PC-9 (cell line): ENCODE data around the gene IL11RA. TPM values are rescaled to one million over a fixed set of nuclear protein-coding genes. Genes with fewer than 3 reads are reported as not detected.

Experiments
- Bru-seq: library from RNA; stranded (reverse); fragments of 400-500 nt; gene quantifications from one replicate; lab custom pipeline; 2021; lab: Mats Ljungman, UMichigan
- BruChase-seq, 2 experiments: library from RNA; stranded (reverse); fragments of 400-500 nt; gene quantifications; one replicate each; lab custom pipeline; 2021; lab: Mats Ljungman, UMichigan
- BruUV-seq: library from RNA; stranded (reverse); fragments of 400-500 nt; replicated peaks from 2 replicates; lab custom pipeline; 2021; lab: Mats Ljungman, UMichigan
- CTCF ChIA-PET: fragments of 300-600 bp; sonication (Branson Sonifier 250); formaldehyde crosslinking; loops from one replicate; lab custom pipeline; 2022; ENCODE audit warnings: antibody characterized with exemption; lab: Charles Lee
- POLR2A ChIA-PET: fragments of 300-600 bp; sonication (Branson Sonifier 250); formaldehyde crosslinking; loops from one replicate; lab custom pipeline; 2022; ENCODE audit warnings: antibody characterized with exemption; ENCODE audit not compliant: unreplicated experiment; lab: Charles Lee
- DNase-seq, 2 experiments: peaks; one replicate each; pipeline versions ENCODE4 v3.0.0 to v3.0.0-alpha.2; 2015 to 2022; ENCODE audit warnings: mixed read lengths in 1 of 2
- H2AFZ ChIP-seq: fragments of 200-600 bp; sonication (generic); 2 replicates; pipeline ENCODE4 v1.8.1; 2017; ENCODE audit warnings: antibody characterized with exemption
- H3F3A ChIP-seq: fragments of 200-600 bp; sonication (generic); 2 replicates; pipeline ENCODE4 v1.8.1; 2017; ENCODE audit warnings: antibody characterized with exemption, mild to moderate bottlenecking, low read depth; ENCODE audit not compliant: insufficient read depth
- H3K27ac ChIP-seq: fragments of 200-600 bp; sonication (generic); 2 replicates; pipeline ENCODE4 v1.6.1; 2016; ENCODE audit warnings: mixed run types
- H3K27me3 ChIP-seq: fragments of 200-600 bp; sonication (generic); 2 replicates; pipeline ENCODE4 v1.6.1; 2016; ENCODE audit warnings: low read depth, mixed run types; ENCODE audit not compliant: insufficient read depth
- H3K36me3 ChIP-seq: fragments of 200-600 bp; sonication (generic); 2 replicates; pipeline ENCODE4 v1.6.1; 2016; ENCODE audit warnings: low read depth, mixed run types
- H3K4me1 ChIP-seq: fragments of 200-600 bp; sonication (generic); replicated peaks from 2 replicates; pipeline ENCODE4 v1.6.1; 2016; ENCODE audit warnings: mixed run types; ENCODE audit not compliant: insufficient read depth
- H3K4me2 ChIP-seq: fragments of 200-600 bp; sonication (generic); 2 replicates; pipeline ENCODE4 v1.6.1; 2017; ENCODE audit warnings: mixed run types
- H3K4me3 ChIP-seq: fragments of 200-600 bp; sonication (generic); 2 replicates; pipeline ENCODE4 v1.6.1; 2016; ENCODE audit warnings: mixed run types
- H3K79me2 ChIP-seq: fragments of 200-600 bp; sonication (generic); 2 replicates; pipeline ENCODE4 v1.6.1; 2017; ENCODE audit warnings: low read depth, mixed run types
- H3K9me2 ChIP-seq: fragments of 200-600 bp; sonication (generic); 2 replicates; pipeline ENCODE4 v1.8.1; 2017; ENCODE audit warnings: mild to moderate bottlenecking; ENCODE audit not compliant: insufficient read depth
- H3K9me3 ChIP-seq: fragments of 200-600 bp; sonication (generic); 2 replicates; pipeline ENCODE4 v1.8.1; 2016; ENCODE audit warnings: low read depth; ENCODE audit not compliant: insufficient read depth
- H4K20me1 ChIP-seq: fragments of 200-600 bp; sonication (generic); 2 replicates; pipeline ENCODE4 v1.8.1; 2017; ENCODE audit not compliant: insufficient read depth
- CTCF ChIP-seq: fragments of 200-600 bp; sonication (generic); conservative IDR thresholded peaks from 2 replicates; pipeline ENCODE4 v1.6.1; 2017; ENCODE audit warnings: mixed run types, antibody characterized with exemption, mild to moderate bottlenecking, moderate library complexity
- EZH2 ChIP-seq: fragments of 200-600 bp; sonication (generic); IDR thresholded peaks from 2 replicates; pipeline ENCODE4 v1.8.0; 2017; ENCODE audit warnings: antibody characterized with exemption, low read depth
- intact Hi-C: fragments of 100-400 bp; cut with micrococcal nuclease; formaldehyde crosslinking; loops from one replicate; pipeline ENCODE4 v1.10.0; 2022; ENCODE audit not compliant: unreplicated experiment
- long read RNA-seq: library from polyadenylated mRNA; stranded (forward); transcript quantifications from one replicate; pipeline ENCODE4 v2.0.0, GENCODE V29; 2022
- total RNA-seq: library from RNA; stranded (reverse); gene quantifications from 2 replicates; pipeline ENCODE4 v1.2.3, GENCODE V29; 2021

Gene IL11RA
- total RNA-seq: 8.5 and 8.7 TPM in 2 replicates
- percentile 29 among the genes with signal in this experiment for Bru-seq, nascent RNA
- percentile 38 among the genes with signal in this experiment for BruChase-seq, experiment 1, labeled RNA remaining after a 2-hour chase
- percentile 40 among the genes with signal in this experiment for BruChase-seq, experiment 2, labeled RNA remaining after a 6-hour chase
- long read RNA-seq, partial matches to known transcripts: 3 of 11 reads
- long read RNA-seq, other reads (novel, unspliced or antisense): 4 of 11 reads

- H2AFZ ChIP-seq: peak within 1 kb of the TSS; percentile 77
Measured at GRCh38 chr9:34651876-34652601, at the start of gene IL11RA. Gene IL11RA (plus strand): TSS chr9:34652185. CDS start chr9:34655218, 3,033 bp downstream.

GRCh38 chr9:34603610-34604231 is 48.3 kb upstream of the IL11RA start:
- CTCF ChIA-PET: interaction anchor here (0.7 to 1.2 kb wide), 3 partner anchors 35 to 173 kb away, joined by 3 to 5 read pairs (median 3); no protein-coding TSS in a partner anchor
- no peak overlapping the region for H3K27ac ChIP-seq
- no peaks in the 10 kb centered on the region for H3K9me3 ChIP-seq
- no peaks in the 10 kb centered on the region for H3F3A ChIP-seq
- H3K27me3 ChIP-seq: no peaks in the 10 kb centered on the region
- TF ChIP-seq CTCF (peak; percentile 90), EZH2 (no peak)
- no peak overlapping the region for H3K4me3 ChIP-seq
- intact Hi-C loops: loop anchor here (2.0 to 10.0 kb wide), 3 partner anchors 101 to 349 kb away; no protein-coding TSS in a partner anchor
- H3K4me1 ChIP-seq: no peaks in the 10 kb centered on the region
- H3K4me2 ChIP-seq: no peak overlapping the region
- H3K36me3 ChIP-seq: no peaks in the 10 kb centered on the region
- H3K9me2 ChIP-seq: no peaks in the 10 kb centered on the region
- DNase-seq: peak; percentile 37 to 63
- no peaks in the 10 kb centered on the region for H4K20me1 ChIP-seq
- no TSS peak for BruUV-seq
- POLR2A ChIA-PET: no interaction called here
- no peaks in the 10 kb centered on the region for H3K79me2 ChIP-seq
- H2AFZ ChIP-seq: no peak overlapping the region

More at GRCh38 chr9:34651876-34652601, at the start of gene IL11RA:
- peak within 1 kb of the TSS; percentile 54; the same call in 1 of the 2 replicates for H3K4me3 ChIP-seq
- peak within 1 kb of the TSS; percentile 74 for H3K4me2 ChIP-seq
- H3K9me2 ChIP-seq: no peaks in the 10 kb centered on the region
- peaks cover 19% of the 10 kb centered on the region for H3K4me1 ChIP-seq
- ChIA-PET POLR2A (interaction anchor here (0.6 kb wide), 1 partner anchor 1362 kb away, joined by 6 read pairs; the partner anchor contains the start of gene NFX1), CTCF (no interaction called here)
- no peaks in the 10 kb centered on the region for H3K27me3 ChIP-seq
- intact Hi-C loops: no loop called here
- H3K27ac ChIP-seq: 0 out of 2 replicates have a peak within 1 kb of the TSS, but pooled peaks have one; percentile 19
- no peaks in the 10 kb centered on the region for H3K36me3 ChIP-seq
- peaks cover 10% of the 10 kb centered on the region; the same call in 1 of the 2 replicates for H3K79me2 ChIP-seq
- H4K20me1 ChIP-seq: no peaks in the 10 kb centered on the region
- no peak for TF ChIP-seq EZH2
- TF ChIP-seq CTCF: no peak
- H3K9me3 ChIP-seq: no peaks in the 10 kb centered on the region
- H3F3A ChIP-seq: peaks cover 7% of the 10 kb centered on the region; the same call in 1 of the 2 replicates
- no TSS peak for BruUV-seq
- peak; percentile 65 to 86 for DNase-seq

- Histone ChIP-seq H3K27ac (no peak overlapping the region), H3K4me3 (no peak overlapping the region), H3K4me2 (no peak overlapping the region), H3K27me3 (no peaks in the 10 kb centered on the region), H3K36me3 (no peaks in the 10 kb centered on the region), H3K9me3 (no peaks in the 10 kb centered on the region), H3F3A (no peaks in the 10 kb centered on the region), H3K79me2 (0 out of 2 replicates have a peak, but pooled peaks cover 2% of the 10 kb centered on the region), H2AFZ (no peak overlapping the region), H3K4me1 (no peaks in the 10 kb centered on the region), H4K20me1 (no peaks in the 10 kb centered on the region), H3K9me2 (no peaks in the 10 kb centered on the region)
- BruUV-seq: no TSS peak
- intact Hi-C loops: loop anchor here (10.0 kb wide), 1 partner anchor 351 kb away; no protein-coding TSS in a partner anchor
- no peak for DNase-seq
- POLR2A ChIA-PET: no interaction called here
- TF ChIP-seq EZH2: no peak
- no peak for TF ChIP-seq CTCF
- CTCF ChIA-PET: no interaction called here
Measured at GRCh38 chr9:34606190-34606589, 45.8 kb upstream of the IL11RA start.
